NCI-H2227 (cell line): Measurements from ENCODE around the gene PKP4.

ENCODE experiments used
- DNase-seq: peaks from one replicate; lab custom pipeline; 2025; ENCODE audit not compliant: unreplicated experiment; lab: John Stamatoyannopoulos, UW

The PKP4 gene

DNA sequence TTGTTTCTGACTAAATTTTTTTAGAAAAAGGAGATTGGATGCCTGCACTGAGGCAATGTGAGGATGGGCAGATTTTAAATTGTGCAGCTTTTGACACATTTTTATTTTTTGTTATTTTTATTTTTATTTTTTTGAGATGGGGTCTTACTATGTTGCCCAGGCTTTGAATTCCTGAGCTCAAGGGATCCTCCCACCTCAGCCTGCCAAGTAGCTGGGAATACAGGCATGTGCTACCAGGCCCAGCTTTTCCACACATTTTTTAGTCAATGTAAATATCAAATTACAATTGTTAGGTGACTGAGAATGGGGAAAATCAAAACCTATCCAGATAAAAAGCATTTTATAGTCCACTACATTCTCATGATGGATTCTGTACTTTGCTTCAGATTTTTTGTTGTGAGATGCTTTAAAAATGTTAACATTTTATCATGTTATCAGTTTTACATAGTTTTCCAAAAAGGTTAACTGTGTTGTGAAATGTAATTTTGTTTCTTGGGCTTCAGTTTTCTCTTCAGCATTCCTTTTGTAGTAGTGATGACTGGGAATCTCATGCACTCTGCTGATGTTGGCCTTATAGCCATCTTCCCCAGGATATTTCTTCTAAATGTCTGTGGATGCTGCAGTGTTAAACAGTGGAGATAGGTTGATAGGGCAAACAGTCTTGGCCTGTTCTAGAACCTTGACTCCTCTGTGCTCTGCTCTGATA, 41.4 kb downstream of the PKP4 start:
- no peak for DNase-seq

DNA sequence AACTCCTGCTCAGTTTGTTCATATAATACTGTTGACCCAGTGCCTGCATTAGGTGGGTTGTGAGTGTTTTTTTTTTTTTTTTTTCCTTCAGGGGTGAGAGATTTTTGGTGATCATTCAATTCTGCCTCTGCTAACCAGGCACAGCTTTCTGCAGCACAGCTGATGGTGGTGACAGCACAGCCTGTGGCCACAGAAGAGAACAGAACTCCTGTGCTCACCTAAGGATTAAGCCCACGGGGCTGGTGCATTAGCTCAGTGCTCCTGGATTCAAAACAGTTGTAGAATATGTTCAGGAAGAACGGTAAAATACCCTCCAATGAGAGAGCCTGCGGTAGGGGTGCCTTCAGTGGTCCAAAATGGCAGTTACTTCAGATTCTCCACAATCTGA, 42.0 kb downstream of the PKP4 start:
- DNase-seq: no peak

DNA sequence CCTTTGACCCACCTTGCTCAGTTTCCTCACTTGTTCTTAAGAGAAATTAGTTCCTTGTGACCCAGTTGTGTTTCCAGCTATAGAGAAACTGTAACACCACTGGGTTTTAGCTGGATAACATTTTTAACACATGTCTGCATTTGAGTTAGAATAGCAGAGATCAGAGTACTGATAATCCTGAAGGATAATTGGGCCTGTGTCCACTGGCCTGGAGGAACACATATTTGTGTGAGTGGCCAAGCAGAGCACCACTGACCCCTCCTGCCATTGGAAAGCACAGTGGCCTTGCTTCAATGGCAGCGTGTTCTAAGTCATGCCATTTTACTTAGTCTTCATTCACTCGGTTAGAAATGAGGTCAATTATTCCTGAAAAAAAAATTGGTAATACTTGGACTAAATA, 42.6 kb downstream of the PKP4 start:
- no peak for DNase-seq

DNA sequence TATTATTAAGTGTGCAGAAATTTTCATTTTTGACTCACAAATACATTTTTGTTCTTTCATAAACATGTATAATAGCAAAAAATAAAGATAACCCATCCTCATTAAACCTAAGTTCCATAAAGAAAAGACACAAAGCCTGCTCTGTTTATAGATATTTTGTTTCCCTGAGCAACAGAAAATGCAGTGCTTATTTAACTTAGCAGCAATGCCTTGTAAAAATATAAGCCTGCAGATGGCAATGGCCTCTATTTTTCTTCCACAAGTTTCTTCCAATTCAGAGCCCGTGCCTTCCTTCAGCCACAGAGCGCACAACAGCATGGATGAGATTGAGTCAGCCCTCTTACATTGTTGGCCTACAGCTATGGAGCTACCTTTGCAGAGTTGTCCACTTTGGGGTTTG, 43.6 kb downstream of the PKP4 start:
- DNase-seq: no peak

DNA sequence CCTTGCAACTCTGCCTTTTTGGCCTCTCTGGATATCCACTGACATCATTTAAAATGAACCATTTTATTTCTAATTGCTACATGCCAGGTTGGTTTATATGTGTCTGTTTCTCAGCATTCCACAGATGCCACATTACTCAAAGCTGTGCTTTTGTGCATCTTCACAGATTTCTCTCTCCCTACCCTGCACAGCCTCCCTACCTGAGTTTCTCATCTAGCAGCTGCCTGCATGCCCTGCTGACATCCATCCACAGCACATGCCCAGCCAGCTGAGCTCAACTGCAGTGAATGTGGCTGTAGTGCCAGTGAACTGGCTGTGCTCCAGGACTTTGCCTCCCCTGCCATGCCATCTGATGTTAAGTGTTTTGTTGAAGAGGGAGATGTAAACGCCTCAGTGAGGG, 44.5 kb downstream of the PKP4 start:
- DNase-seq: peak; percentile 20

DNA sequence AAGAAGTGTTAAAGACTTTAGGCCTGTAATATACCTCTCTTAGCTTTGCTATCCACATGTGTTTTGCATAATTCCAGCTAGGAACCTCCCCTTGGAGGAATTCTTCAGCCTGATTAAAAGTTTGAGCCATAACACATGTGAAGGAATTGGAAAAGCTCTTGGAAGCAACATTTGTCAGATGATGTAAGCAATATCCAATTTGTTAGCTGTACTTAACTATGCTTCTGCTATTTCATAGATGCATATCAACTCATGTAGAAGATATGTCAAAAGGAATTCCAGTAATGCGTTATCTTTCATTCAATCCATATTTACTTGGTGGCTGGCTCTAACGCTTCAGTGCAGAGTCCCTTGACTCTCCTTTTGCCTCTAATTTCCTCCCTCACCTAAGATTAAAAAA, 46.2 kb downstream of the PKP4 start:
- no peak for DNase-seq

DNA sequence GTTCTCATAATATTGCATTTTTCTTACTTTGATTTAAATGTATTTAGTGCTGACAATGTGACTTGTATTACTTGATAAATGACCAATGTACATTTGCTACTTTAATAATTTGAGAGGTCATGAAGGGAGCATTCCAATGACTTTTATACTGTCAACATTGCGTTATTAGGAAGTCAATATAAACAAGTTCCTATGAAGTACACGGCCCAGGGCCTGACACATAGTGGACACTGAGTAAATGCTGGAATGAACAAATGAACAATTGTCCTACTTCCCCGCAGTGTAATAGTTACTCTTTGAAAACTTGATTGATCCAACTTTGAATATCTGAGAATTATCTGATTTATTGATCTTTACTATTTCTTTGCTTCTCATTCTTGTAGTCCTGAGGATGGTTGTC, 47.3 kb downstream of the PKP4 start:
- DNase-seq: no peak

DNA sequence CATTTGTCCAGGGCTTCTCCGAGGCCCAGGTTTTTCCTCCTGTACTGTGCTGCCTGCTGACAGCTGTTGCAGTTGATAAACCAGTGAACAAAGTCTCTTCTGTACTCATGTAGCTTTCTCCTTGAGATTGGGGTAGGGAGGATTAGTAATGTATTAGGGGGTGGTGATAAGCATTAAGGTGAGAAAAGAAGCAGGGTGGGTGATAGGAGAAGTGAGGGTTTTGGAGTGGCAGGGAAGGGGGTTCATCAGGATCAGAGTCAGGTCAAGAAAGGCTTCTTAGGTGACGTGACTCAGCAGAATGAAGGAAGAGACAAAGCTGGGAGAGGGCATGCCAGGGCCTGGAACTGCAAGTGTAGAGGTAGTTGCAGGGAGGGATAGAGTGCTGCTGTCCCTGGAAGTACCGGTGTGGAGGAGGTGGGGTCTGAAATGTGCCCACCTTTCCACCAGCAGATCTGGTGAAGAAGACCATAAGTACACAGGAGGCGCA, 48.7 kb downstream of the PKP4 start:
- DNase-seq: no peak

DNA sequence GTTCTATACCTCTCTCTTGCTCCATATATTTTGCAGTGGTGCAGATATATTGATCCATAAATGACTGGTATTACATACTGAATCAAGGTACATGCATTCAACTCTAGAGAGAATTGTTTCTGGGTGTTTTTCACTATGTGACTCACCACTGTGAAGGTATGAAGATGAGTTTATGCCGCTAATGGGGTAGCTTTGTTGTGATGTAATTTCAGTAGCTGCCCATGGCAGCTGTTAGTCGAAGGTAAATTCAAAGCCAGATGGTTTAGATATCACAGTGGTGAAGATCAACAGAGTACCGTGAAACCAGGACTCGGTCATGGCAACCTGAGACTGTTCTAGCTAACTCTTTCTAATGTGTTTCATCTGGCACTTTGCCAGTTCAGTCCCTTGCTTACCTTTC, 50.4 kb downstream of the PKP4 start:
- DNase-seq: no peak

DNA sequence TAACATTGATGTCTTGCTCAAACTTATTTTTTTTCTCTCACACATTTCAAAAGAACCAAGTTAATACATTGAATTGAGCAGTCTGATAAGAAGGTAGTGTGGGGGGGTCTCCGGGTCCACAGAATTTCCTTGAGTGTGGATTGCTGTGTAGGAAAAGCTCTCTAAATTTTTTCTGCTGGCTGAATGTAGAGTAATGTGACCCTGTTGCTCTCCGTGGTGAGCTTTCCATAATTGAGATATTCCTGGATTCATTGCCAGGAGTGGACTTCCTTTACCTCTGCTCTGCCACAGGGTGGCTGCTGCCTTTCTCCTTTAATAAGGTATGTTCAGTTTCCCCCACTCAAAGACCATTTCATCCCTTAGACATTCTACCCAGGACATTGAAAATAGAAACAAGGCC, 50.9 kb downstream of the PKP4 start:
- DNase-seq: no peak

DNA sequence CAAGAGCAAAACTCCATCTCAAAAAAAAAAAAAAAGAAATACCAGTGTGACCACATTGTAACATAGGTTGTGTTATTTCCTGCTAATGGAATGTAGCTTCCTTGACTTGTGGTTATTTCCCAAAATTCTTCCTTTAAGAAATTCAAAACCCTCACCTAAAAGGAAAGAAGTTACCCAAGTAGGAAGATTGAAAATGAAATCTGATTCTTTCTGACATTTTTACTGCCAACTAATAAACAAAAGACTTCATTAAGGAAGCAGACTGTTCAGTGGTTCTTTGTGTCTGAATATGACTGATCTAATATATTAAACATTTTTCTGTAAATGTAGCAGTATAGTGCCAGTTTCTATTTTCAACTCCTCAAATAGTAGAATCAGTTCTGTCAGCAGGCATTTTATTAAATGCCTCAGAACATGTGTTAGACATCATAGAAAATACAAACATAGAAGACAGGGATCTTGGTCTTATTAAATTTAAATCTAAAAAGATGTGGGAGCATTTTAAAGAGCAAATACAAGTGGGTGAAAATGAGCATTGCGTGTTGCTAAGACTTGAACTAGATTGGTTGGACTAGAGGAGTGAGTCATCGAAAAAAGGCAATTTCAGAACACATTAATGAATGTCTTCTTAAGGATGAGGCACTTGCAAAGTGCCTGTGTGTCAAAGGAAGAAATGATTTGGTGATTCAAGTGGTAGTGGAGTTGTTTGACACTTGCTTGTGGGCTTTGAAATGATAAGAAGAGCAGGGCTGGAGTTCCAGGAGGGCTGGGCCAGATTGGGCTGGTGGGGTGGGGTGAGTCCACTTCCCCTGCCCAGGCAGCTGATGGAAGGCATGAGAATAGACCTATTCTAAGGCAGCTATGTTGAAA, 53.4 kb downstream of the PKP4 start:
- DNase-seq: no peak

DNA sequence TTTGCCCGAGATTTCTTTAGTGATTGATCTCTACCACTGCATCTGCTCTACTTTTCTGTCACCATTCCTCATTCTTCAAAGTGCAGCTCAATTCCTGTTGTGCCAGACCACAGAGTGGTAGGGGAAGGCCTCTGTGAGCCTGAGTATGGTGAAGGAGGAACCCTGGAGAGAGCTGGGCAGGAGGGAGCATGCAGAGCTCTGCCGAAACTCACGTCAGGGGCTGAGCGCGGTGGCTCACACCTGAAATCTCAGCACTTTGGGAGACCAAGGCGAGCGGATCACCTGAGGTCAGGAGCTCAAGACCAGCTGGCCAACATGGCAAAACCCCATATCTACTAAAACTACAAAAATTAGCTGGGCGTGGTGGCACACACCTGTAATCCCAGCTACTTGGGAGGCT, 54.1 kb downstream of the PKP4 start:
- no peak for DNase-seq

DNA sequence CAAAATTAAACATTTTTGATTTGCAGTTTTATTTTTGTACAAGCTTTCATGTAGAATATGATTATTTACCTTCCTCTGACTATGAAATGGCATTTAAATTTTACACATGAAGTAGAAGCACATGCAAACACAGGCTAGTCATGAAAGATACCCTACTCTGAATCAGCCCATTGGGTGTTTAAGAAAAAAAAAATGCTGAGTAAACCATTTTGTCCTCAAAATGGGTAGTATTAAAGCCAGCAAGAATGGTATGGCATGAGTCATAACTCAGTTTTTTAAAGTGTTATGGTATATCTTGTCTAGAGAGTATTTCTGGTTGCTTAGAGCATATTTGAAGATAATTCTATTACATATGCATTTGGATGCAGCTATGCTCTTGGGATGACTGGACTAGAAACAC, 55.0 kb downstream of the PKP4 start:
- DNase-seq: no peak

DNA sequence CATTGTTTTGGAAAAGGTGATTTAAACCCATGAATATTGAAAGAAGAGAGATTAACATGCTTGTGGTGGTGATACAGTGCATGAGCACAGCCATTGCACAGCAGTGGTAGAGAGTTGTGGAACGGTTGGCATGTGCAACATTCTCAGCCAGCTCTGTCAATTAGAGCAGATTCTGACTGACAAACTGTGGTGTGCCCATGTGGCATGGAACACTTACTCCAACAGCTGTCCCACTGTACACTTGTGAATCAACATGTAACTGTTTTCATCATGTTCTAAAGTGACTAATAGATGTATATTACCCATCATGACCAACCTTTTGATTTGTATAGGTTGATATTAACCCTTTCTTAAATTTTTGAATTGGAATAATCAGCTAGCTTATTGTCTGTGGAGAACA, 55.6 kb downstream of the PKP4 start:
- no peak for DNase-seq

DNA sequence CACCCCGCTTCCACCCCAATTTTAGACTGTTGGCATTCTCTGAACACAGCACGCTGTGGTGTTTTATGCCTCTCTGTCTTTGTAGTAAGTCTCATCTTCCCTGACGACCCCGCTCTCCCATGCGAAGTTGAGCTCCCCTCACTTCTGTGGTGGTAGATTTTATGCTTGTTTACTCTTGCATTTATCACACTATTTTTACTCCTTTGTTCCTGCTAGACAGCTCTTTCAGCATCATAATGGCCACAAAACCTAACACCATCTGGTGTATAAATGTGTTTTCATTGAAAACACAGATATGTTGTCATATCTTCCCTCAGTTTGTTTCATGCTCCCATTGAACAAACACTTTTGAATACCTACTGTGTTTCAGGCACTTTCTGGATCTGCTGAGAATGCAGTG, 57.1 kb downstream of the PKP4 start:
- no peak for DNase-seq

DNA sequence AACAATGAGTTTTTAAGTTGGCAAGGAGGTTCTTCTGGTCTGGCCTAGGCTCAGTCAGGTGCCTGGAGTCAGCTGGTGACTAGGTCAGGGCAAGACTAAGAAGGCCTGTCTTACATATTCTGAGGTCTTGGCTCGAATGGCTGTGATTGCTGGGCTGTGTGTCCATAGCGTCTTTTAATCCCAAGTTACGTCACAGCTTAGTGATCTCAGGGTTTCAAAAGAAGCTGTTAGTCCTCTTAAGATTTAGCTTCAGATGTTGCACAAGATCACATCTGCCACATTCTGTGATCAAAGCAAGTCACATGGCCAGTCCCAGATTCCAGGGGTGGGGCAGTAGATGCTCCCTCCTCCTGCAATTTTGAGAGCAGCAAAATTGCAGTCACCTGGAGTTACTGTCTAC, 61.3 kb downstream of the PKP4 start:
- no peak for DNase-seq

DNA sequence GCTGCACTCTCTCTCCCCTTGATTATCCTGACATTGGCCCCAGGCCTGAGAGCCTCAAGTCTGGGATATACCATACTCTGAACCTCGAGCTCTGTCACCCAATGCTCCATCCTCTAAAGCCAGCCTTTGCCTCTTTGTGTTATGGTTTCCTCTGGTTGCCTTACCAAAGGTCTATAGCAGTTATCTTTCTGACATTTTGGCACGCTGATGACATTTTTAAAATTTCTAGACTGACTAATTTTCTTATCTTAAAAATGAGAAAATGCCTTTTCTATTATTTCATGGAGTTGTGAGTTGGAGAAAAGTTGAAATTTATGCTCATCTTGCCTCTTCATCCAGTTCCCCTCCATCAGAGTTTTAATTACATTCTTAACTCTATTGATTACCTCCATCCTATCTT, 62.7 kb downstream of the PKP4 start:
- no peak for DNase-seq

DNA sequence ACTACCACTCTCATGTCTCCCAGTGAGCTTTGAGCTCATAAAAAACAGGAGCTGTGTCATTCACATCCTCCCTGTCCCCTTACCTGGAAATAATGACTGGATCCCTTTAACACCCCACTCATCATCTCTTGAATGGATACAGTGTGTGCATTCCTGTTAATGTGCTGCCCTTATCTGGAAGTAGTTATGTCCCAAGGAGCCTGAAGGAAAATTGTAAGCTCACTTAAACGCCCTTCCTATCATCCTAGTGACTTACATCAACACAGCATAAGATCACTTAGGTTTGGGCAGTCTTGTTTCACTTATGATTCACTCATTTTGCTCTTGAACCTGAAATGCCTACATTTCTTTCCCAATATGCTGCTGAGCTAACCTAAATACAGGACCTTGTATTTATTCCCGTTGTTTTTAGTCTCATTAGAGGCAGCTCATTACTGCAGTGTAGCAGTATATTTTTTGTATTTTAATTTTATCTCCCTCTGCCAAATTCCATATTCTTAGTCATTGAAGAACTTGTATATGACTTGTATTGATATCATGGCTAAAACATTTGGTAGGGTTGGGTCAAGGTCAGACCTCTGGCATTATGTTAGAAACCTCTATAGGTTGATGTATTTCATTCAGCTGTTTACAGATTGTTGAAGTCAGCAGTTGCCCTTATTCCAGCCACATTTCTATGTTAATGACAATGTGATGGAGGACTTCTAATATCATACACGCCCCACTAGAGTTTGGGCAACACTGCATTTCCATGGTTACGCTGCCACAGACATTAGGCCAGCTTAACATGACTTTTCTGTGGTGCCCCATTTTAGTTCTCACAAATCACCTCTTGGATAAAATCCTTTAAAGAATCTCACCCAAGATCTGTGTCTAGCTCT, 72.9 kb downstream of the PKP4 start:
- peak; percentile 12 for DNase-seq

DNA sequence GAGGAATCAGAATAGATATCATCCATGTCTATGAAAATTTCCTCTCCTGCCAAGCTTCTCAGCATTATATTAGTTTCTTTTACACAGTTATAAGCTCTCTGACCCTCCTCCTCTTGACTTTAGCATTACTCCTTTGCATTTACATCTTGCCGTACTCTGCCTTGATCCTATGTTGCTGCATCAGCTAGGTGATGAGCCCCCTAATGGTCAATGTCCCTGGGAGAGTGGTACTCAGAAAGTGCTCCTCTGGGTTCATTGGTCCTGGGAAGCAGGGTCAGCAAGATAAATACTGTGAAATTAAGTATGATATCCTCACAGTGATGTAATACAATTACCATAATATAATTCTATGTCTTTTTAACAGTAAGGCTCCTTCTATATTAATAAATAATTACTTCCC, 74.1 kb downstream of the PKP4 start:
- no peak for DNase-seq

DNA sequence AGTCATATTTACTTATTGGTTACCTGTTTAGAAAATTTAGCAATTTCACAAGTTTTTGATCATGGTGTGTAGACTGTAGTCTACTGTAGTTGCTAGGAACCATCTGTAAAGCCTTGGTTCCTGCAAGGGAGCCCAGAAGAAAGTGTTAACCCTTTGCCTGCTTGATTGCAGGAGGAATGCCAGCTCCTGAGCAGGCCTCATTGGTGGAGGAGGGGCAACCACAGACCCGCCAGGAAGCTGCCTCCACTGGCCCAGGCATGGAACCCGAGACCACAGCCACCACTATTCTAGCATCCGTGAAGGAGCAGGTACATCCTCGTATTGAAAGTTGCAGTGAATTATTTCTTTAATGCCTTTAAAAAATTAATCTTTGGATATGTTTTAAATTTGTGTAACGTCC, 76.3 kb downstream of the PKP4 start:
- DNase-seq: no peak

DNA sequence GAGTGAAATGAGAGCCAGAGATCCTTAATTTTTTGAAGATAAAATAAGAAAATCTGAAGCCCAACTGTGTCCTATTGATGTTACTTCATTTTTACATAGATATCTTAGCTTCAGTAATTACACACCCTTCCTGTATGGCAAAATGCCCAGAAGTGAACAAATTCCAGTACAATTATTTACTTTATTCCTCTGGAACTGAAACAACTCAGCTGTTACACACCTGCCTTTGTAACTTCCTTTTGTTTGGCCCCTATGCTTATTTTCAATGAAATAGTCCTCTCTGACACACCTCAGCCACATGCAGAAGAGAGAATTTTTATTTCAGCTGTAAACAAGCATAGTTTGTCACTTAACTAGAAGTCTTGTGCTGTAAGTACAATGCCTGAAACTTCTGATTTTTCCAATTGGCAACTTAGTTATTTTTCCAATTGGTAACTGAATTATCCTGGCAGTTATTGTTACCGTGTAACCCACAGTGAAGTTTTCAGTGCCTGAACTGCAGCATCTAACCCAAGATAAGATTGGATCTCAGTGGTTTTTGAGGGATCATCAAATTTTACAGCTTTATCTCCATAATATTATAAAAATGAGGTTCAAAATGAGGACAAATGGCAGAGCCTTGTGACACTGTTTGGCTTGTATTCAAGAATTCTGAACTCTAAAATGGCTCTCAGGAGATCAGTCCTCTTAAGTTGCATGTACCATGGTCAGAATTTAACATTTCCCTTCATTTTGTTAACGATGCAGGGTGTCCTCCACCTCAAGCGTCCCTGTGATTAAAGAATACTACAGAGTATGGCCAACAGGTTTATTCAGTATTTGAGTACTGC, 82.6 kb downstream of the PKP4 start:
- DNase-seq: peak; percentile 40
